Ramos (cell line): ENCODE measurements around the gene MIS12.

Experiments used
- in situ Hi-C: fragments of 300-500 bp; cut with MboI; formaldehyde crosslinking; loops from one replicate; pipeline ENCODE4 v1.14.3; 2022; ENCODE audit warnings: low sequenced_read_pairs; ENCODE audit not compliant: unreplicated experiment

MIS12 gene

DNA sequence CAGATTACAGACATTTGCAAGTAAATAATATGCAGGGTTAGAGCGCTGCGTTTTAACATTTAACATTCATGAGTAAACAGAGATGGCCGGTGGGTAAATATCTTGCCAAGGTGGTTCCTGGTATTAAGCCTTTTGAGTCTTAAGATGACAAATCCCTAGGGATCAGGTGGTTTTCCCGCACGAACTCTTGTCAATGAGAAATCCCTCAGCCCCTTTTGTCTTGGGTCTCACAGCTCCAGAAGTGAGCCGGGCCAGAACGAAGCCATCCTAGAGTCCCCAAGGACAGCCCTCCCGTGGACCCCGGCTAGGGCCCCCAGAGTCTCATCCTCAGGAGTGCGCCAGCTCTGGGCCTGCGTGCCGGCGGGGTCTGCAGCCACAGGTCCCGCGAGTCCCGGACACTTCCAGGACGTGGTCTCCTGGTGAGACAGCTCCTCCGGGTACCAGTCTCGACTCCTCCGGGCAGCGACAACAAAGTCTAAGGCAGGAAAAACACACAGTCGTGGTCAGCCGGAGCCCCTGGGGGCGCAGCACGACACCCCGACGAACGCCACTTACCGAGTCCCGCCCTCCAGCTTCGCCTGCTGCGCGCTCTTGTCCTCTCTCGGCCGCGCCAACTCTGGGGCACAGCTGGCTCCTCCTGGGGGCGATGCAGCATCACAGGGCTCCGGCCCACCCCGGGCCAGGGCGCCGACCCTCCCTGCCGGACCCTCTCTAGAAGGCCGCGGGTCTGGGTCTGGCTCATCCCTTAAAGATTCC is 13.3 kb downstream of the MIS12 start:
- in situ Hi-C loops, result no loop called here

DNA sequence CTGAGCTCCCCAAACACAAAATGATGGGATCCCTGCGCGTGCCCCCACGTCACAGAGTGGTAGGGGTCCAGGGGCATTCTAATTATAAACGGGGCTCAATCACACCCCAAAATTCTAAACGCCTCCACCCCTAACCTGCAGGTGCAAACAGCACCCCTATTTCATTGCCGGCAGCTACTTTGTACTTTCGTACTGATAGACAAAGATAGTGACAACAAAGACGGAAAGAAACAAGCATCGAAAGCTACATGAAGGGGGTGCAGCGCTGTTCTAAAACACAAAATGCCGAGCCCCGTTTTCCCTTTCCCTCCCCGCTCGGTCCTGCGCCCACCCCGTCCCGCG is 13.9 kb downstream of the MIS12 start:
- in situ Hi-C loops, result no loop called here

- in situ Hi-C loops, result no loop called here
Observed at GRCh38 chr17:5500589-5501391, 14.4 kb downstream of the MIS12 start.

- in situ Hi-C loops, result no loop called here
Observed at GRCh38 chr17:5501685-5502084, 15.3 kb downstream of the MIS12 start.

DNA sequence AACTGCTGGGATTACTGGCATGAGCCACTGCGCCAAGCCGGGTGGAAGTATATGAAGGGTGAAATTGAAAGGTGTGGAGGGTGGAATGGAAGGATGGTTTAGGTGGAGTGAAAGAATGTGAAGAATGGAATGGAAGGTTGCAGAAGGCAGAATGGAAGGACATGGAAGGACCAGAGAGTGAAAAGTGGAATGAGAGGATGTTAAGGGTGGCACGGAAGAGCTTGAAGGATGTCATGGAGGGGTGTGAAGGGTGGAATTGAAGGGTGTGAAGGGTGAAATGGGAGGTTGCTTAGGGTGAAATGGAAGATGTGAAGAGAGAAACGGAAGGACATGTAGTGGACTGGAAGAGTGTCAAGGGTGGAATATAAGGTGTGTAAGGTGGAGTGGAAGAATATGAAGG is 16.2 kb downstream of the MIS12 start:
- in situ Hi-C loops, result no loop called here

- in situ Hi-C loops, result no loop called here
Observed at GRCh38 chr17:5506307-5506706, 19.9 kb downstream of the MIS12 start.

DNA sequence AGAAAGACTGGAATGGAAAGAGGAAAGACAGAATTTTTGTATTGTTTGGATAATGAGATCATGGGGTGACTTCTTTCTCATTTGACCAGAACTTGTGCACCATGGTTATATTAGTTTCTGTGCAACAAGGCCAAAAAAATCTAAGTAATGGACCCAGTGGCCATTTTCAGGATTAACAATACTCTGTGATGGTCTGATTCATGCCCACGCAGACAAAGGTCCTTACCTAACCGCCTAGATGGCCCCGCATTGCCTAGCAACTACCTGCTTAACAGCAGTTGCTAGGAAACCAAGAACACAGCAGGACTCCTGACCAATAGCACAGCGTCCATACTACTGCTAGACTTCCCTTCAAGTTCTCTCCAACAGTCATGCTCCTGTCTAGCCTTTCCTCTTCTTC is 22.4 kb downstream of the MIS12 start:
- in situ Hi-C loops, result no loop called here

- in situ Hi-C loops, result no loop called here
Observed at GRCh38 chr17:5509482-5509881, 23.1 kb downstream of the MIS12 start.

DNA sequence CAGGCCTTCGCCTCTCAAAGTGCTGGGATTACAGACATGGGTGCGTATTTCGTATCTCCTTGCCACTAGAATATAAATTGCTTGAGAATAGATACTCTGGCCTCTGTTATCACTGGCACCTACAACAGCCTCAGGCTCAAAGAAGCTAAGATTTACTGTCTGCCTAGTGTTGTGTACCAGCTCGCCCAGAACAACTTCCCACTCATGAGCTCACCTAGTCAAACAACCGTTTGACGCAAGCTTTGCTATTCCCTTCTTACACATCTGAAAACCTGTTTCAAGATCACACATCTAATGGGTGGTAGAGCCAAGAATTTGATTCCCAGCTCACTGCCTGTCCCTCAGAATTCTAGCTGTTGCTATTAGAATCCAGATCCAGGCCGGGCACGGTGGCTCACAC is 24.4 kb downstream of the MIS12 start:
- in situ Hi-C loops, result no loop called here

- in situ Hi-C loops, result no loop called here
Observed at GRCh38 chr17:5511401-5512225, 25.2 kb downstream of the MIS12 start.

DNA sequence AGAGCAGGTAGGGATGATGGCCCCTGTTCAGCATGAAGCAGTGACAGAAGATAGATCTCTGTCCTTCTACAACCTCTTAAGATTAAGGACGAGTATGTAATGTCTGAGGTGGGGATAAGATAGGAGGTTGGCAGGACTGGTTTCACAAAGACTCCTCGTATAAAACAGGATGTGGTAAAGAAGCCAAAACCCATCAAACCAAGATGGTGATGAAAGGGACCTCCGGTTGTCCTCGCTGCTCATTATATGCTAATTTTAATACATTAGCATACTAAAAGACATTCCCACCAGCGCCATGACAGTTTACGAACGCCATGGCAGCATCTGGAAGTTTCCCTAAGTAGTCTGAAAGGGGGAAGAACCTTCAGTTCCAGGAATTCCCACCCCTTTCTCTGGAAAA is 27.3 kb downstream of the MIS12 start:
- in situ Hi-C loops, result no loop called here

GRCh38 chr17:5514976-5515375 is 28.6 kb downstream of the MIS12 start:
- in situ Hi-C loops, result no loop called here

- in situ Hi-C loops, result no loop called here
Observed at GRCh38 chr17:5516060-5516792, 29.9 kb downstream of the MIS12 start.

DNA sequence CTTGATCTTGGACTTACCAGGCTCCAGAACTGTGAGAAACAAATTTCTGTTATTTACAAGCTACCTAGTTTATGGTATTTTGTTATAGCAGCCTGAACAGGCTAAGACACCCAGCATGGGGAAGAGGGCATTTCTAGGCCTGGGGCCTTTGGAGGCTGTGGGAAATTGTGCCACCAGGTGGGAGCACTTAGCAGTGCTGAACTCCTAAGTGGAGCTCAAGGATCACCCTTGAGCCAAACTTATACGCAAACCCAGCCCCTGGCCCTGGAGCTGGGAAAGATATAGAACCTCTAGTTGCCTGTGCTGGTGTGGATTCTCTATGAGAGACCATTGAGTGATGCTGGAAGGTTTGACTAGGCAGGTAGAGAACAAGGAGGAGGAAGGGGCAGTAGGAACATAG is 36.1 kb downstream of the MIS12 start:
- in situ Hi-C loops, result no loop called here

GRCh38 chr17:5523249-5523648 is 36.9 kb downstream of the MIS12 start:
- in situ Hi-C loops, result no loop called here

DNA sequence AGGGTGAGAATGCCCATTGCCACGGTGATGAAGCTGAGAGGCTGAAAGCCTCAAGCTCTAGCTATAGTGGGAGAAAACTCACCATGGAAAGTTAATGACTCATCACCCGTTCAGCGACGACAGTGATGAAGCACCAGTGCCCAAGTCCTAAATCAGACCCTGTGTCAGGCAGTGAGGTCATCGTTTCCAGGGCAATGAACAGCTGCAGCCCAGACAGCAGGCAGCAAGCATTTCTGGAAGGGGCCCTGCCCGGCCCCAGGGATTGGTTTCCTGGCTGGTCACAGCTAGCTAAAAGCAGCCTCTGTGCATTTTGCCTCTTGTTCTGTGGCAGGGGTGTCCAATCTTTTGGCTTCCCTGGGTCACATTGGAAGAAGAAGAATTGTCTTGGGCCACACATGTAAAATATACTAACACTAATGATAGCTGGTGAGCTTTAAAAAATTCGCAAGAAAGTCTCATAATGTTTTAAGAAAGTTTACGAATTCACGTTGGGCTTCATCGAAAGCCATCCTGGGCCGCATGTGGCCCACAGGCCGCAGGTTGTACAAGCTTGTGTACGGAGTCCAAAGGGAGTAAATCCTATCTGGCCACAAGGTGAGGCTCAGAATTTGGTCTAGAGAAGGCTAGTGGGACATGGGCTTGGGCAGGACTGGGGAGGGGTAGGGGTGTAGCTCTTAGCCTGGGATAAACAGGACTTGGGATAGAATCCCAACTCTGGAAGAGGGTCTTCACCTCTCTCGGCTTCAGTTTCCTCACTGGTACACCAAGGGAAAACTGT is 40.6 kb downstream of the MIS12 start:
- in situ Hi-C loops, result no loop called here

GRCh38 chr17:5527601-5528250 is 41.4 kb downstream of the MIS12 start:
- in situ Hi-C loops, result no loop called here

DNA sequence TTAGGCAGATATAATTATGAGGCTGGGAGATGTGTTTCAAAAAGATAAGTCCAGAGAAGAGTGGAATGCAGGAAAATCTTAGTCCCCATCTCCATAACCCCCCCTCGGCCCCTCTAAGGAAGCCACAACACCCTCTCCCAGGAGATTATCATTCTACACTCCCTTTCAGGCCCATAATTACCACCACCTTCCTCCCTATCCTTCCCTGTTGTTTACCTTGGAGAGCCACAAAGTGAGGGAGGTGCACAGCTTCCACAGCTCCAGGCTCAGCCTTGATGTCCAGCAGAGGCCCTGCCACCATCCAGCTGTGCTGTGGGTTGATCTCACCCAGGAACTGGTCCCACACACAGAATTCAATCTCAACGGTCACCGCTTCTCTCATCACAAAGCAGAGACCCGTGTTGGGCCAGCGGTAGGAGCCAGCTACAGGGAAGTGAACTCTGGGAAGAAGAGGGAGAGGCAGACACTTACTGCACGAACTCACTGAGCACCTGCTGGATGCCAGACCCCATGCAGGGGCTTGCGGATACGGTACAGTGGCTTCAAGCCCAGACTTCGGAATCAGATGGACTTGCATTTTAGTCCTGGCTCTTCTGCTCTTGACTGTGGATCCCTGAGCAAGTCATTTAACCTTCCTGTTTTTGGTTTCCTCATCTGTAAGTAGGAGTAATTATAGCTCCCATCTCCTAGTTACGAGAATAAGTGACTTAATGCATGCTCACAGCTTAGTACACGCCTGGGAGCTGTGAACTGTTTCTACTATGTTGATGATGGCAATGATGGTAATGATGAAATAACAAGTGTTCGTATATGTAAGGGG is 44.1 kb downstream of the MIS12 start:
- in situ Hi-C loops, result no loop called here
